A549 (cell line): ENCODE measurements around the gene FSHB.

Source experiments
- SMC3 ChIP-seq: fragments of >200 bp; sonication (Bioruptor Twin); formaldehyde crosslinking; IDR thresholded peaks from 3 replicates; pipeline ENCODE4 v1.6.1; 2018; ENCODE audit warnings: inconsistent platforms
- TF ChIP-seq, protein P1 (sequence below): IDR thresholded peaks from 2 replicates; pipeline ENCODE4 v1.6.1; 2012
- TF ChIP-seq, protein P2 (sequence below): fragments of >200 bp; sonication (Bioruptor Twin); formaldehyde crosslinking; IDR thresholded peaks from 2 replicates; pipeline ENCODE4 v1.6.1; 2016

- TF ChIP-seq, protein P1, sequence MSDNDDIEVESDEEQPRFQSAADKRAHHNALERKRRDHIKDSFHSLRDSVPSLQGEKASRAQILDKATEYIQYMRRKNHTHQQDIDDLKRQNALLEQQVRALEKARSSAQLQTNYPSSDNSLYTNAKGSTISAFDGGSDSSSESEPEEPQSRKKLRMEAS, result no peak
- TF ChIP-seq SMC3, result no peak
- TF ChIP-seq, protein P2, sequence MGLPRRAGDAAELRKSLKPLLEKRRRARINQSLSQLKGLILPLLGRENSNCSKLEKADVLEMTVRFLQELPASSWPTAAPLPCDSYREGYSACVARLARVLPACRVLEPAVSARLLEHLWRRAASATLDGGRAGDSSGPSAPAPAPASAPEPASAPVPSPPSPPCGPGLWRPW, result no peak
These were observed 32.9 kb upstream of the FSHB start for GRCh38 chr11:30197869-30198268.
